ENCODE measurements around the gene IBA57. TPM values are rescaled to one million over a fixed set of nuclear protein-coding genes. Genes with fewer than 3 reads are reported as not detected.

Gene IBA57
- polyA plus RNA-seq, 4 donors, result 4.4 to 6.4 (median 5.2) TPM

GRCh38 chr1:228144193-228144992, 21.2 kb upstream of the IBA57 start:
- DNase-seq (ENCODE audit: low read depth in 4 of 4, low spot score in 3 of 4), result no peak

GRCh38 chr1:228144993-228145343, 20.6 kb upstream of the IBA57 start:
- no peak for DNase-seq (ENCODE audit: low read depth in 4 of 4, low spot score in 3 of 4)

GRCh38 chr1:228145463-228146416, 19.9 kb upstream of the IBA57 start:
- DNase-seq (ENCODE audit: low read depth in 4 of 4, low spot score in 3 of 4), result no peak

GRCh38 chr1:228146417-228147150, 19.0 kb upstream of the IBA57 start:
- no peak for DNase-seq (ENCODE audit: low read depth in 4 of 4, low spot score in 3 of 4)

DNA sequence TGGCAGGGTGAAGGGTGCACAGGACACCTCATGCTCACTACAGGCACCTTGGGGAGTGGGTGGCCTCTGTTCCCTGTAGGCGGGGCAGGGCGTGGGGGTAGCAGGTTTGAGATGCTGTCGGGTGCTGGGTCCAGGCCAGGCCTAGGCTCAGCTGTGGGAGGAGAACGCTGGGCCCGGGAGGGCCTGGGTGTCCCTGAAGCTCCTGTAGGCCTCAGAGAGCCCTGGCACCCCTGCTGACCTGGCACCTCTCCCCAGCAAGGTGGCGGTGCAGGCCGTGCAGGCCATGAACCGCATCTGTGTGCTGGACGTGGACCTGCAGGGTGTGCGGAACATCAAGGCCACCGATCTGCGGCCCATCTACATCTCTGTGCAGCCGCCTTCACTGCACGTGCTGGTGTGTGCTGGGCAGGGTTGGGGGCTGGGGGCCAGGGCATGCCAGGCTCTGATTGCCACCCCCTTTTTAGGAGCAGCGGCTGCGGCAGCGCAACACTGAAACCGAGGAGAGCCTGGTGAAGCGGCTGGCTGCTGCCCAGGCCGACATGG, 18.4 kb upstream of the IBA57 start:
- DNase-seq (ENCODE audit: low read depth in 4 of 4, low spot score in 3 of 4), result no peak

GRCh38 chr1:228147768-228148167, 17.8 kb upstream of the IBA57 start:
- no peak for DNase-seq (ENCODE audit: low read depth in 4 of 4, low spot score in 3 of 4)

GRCh38 chr1:228148196-228148861, 17.3 kb upstream of the IBA57 start:
- DNase-seq (ENCODE audit: low read depth in 4 of 4, low spot score in 3 of 4), result no peak

DNA sequence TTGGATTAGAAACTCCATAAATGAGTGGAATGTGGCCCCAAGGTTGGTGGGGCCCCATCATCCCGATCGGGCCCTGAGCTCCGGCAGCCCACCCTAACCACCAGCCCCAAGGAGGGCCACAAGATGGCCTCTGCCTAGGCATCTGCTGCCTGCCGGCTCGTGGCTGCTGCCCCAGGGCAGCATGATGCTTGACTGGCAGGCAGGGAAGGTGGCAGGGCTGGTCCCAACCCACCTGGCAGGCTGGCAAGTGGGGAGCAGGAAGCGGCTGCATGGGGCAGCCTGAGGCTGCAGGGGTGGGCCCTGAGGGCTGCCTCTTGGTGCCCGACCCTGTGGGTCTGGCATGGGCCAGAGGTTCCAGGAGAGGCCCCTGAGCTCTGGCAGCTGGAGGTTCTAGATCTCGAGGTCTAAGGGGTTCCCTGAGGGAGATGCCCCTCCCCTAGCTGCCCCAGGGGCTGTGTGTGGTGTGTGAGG, 16.6 kb upstream of the IBA57 start:
- DNase-seq (ENCODE audit: low read depth in 4 of 4, low spot score in 3 of 4), result no peak

GRCh38 chr1:228149406-228150119, 16.0 kb upstream of the IBA57 start, which contains the start of gene GJC2:
Gene GJC2 (plus strand): TSS chr1:228149930. CDS start chr1:228157759, 7,829 bp downstream.
- DNase-seq (ENCODE audit: low read depth in 4 of 4, low spot score in 3 of 4), result no peak

- DNase-seq (ENCODE audit: low read depth in 4 of 4, low spot score in 3 of 4), result no peak
Measured at GRCh38 chr1:228150120-228150460, 15.5 kb upstream of the IBA57 start.

- DNase-seq (ENCODE audit: low read depth in 4 of 4, low spot score in 3 of 4), result no peak
Measured at GRCh38 chr1:228150461-228151179, 15.0 kb upstream of the IBA57 start.

GRCh38 chr1:228151180-228151925, 14.3 kb upstream of the IBA57 start:
- no peak for DNase-seq (ENCODE audit: low read depth in 4 of 4, low spot score in 3 of 4)

DNA sequence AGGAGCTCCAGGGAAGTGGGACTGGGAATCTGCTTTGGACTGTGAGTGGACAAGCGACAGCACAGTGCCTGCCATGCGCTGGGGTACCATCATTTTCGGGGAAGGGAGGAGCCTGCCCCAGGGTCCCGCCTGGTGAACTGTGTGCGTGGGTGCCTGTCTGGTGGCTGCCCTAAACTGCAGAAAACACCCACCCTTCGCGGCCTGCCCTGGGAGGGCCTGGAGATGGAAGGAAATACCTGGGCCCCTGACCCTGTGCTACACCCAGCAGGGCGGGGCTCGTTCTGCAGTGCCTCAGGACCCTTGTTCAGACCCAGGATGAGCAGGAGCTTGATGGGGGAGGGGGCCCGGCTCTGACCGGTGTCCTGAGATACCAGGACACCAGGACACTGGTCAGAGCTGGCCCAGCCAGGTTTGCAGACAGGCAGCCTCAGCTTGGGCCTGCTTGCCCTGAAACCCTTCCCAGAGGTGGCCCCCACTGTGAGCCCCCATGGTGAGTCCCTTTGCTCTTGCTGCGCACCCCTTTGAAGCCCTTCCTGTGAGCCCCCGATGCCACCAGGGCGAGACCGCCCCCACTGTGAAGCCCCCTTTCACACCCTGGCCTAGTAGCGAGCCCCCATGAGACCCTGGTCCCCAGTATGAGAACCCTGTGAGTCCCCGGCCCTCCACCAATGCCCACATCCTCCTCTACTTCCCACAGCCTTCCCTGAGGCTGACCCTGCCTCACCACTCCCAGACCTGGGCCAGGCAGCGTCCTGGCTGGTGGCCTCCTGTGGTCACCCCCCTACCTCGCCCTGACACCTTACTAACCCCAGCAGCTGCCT, 13.3 kb upstream of the IBA57 start:
- DNase-seq (ENCODE audit: low read depth in 4 of 4, low spot score in 3 of 4), result no peak

- no peak for DNase-seq (ENCODE audit: low read depth in 4 of 4, low spot score in 3 of 4)
Measured at GRCh38 chr1:228152918-228153258, 12.7 kb upstream of the IBA57 start.

DNA sequence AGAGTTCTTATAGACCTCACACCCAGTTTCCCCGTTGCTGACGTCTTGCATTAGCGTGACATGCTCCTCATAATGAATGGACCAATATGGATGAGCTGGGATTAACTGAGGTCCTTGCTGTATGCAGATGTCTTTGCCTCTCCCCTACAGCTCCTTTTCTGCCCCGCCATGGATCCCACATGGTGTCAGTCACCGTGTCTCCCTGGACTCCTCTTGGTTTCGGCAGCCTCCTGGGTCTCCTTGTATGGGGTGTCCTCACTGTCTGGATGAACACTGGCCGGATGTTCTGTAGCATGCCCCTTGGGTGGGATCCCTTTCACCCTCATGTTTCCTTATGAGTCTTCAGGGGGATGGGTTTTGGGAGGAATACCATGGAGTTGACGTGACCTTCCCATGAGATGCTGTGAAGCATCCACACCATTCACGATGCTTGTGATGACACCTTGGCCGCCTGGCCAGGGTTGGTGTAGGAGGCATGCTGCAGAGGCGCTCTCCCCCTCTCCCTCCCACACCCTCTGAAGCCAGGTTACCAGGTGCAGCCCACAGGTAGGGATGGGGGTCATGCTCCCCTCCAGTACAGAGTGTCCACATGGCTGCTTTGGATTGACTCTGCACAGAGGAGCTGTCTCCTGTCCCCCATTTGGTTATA, 11.5 kb upstream of the IBA57 start:
- DNase-seq (ENCODE audit: low read depth in 4 of 4, low spot score in 3 of 4), result no peak

DNA sequence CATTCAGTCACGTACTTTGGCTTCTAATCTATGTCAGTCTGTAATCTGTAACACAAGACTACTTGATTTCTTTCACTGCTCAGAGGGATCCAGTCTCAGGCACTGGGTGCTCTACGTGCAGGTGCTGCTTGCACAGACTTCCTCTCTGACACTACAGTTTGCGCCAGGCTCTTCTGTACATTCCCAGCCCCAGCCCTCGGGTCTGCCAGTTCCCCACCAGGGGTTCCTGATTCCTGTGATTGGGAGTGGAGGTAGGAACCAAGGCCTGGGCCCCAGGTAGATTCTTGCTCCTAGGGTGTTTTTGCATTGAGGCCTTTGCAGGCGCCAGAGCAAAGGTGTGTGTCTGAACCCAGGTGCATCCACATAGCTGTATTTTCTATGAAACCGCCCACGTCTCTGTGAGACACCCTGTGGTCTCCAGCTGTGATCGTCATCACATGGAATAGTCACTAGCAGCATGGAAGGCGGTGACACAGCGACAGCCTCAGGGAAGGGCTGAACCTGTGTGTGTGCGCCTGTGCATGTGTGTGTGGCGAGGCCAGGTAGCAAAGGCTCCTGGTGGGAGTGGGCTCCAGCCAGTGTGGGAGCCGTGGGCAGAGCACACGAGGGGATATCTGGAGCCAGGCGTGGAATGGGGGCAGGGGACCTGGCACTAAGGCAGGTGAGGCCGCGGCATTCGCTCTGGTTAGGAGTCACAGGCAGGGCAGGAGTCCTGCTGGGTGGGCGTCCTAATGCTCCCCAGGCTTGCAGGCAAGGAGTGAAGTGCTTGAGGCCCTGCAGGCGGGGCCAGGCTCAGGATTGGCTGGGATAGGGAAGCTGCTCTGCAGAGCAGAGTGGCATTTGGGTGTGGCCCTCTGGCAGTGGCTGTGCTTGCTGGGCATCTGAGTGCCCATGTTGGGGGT, 10.7 kb upstream of the IBA57 start:
- DNase-seq (ENCODE audit: low read depth in 4 of 4, low spot score in 3 of 4), result no peak

Measured in right renal pelvis (tissue), 4 donors.